NB4 (cell line): ENCODE measurements around the gene QSOX1.

ENCODE experiments used
- DNase-seq: peaks from one replicate; pipeline ENCODE4 v3.0.0; 2010; ENCODE audit warnings: low read depth
- H3K4me3 ChIP-seq: one replicate; pipeline ENCODE4 v1.5.1; 2011; ENCODE audit warnings: mild to moderate bottlenecking, low read depth, low read length, moderate library complexity
- MYC ChIP-seq: IDR thresholded peaks from 2 replicates; pipeline ENCODE4 v1.6.1; 2011; ENCODE audit warnings: low read depth, low read length
- POLR2A ChIP-seq: IDR thresholded peaks from 2 replicates; pipeline ENCODE4 v1.6.1; 2011; ENCODE audit warnings: mild to moderate bottlenecking; ENCODE audit not compliant: insufficient read length; ENCODE audit errors: extremely low read depth
- TF ChIP-seq, protein P1 (sequence below): IDR thresholded peaks from one replicate; pipeline ENCODE4 v1.5.1; 2012; ENCODE audit warnings: low read depth, low read length
- TF ChIP-seq, protein P2 (sequence below): IDR thresholded peaks from 2 replicates; pipeline ENCODE4 v1.6.1; 2011; ENCODE audit warnings: low read depth, low read length

Gene QSOX1

DNA sequence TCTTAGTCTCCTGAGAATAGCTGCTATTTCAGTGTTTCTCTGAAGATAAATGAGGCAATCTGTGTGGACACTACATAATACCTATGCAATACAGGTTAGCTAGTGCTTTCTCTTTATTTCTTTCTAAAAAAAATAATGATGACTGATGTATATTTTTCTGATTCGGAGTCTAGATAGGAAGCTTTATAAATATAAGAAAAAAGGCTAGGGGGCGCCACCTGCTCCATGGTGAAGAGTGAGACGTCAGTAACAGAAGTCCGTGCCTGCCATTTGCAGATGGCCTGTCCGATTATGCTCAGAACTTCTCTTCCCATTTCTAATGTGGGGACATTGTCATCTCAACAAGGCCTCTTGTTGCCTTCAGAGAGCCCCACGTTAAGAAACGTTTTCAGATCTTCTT, 26.4 kb downstream of the QSOX1 start:
- no peak overlapping the region for H3K4me3 ChIP-seq
- DNase-seq = peak; percentile 61
- TF ChIP-seq, protein P1, sequence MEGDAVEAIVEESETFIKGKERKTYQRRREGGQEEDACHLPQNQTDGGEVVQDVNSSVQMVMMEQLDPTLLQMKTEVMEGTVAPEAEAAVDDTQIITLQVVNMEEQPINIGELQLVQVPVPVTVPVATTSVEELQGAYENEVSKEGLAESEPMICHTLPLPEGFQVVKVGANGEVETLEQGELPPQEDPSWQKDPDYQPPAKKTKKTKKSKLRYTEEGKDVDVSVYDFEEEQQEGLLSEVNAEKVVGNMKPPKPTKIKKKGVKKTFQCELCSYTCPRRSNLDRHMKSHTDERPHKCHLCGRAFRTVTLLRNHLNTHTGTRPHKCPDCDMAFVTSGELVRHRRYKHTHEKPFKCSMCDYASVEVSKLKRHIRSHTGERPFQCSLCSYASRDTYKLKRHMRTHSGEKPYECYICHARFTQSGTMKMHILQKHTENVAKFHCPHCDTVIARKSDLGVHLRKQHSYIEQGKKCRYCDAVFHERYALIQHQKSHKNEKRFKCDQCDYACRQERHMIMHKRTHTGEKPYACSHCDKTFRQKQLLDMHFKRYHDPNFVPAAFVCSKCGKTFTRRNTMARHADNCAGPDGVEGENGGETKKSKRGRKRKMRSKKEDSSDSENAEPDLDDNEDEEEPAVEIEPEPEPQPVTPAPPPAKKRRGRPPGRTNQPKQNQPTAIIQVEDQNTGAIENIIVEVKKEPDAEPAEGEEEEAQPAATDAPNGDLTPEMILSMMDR = peak; percentile 25
- TF ChIP-seq POLR2A (no peak), MYC (no peak)

DNA sequence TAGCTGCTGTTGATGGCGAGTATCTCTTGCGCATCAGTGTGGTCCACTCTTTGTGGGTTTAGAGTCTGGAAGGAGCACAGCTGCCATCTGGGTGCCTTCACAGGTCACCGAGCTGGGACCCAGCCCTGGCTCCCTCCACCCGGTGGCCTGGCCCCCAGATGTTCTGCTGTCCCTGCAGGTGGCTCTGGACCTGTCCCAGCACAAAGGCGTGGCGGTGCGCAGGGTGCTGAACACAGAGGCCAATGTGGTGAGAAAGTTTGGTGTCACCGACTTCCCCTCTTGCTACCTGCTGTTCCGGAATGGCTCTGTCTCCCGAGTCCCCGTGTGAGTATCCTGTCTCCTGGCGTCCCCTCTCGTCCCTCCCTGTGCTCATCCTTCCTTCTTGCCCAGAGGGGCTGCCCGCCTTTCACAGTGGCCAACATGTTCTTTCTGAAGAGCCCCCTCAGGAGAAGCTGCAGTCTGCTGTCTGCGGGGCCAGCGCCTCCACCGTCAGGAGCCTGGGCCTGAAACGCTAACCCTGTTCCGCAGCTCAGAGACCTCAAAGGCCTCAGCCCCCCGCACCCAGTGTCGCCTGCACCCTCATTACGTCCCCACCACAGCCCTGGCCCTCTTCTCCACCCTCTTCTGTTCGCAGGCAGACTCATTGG, 27.4 kb downstream of the QSOX1 start:
- TF ChIP-seq, protein P1 = no peak
- TF ChIP-seq POLR2A (no peak), MYC (no peak)
- TF ChIP-seq, protein P2, sequence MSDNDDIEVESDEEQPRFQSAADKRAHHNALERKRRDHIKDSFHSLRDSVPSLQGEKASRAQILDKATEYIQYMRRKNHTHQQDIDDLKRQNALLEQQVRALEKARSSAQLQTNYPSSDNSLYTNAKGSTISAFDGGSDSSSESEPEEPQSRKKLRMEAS = no peak
- DNase-seq = no peak
- no peak overlapping the region for H3K4me3 ChIP-seq

DNA sequence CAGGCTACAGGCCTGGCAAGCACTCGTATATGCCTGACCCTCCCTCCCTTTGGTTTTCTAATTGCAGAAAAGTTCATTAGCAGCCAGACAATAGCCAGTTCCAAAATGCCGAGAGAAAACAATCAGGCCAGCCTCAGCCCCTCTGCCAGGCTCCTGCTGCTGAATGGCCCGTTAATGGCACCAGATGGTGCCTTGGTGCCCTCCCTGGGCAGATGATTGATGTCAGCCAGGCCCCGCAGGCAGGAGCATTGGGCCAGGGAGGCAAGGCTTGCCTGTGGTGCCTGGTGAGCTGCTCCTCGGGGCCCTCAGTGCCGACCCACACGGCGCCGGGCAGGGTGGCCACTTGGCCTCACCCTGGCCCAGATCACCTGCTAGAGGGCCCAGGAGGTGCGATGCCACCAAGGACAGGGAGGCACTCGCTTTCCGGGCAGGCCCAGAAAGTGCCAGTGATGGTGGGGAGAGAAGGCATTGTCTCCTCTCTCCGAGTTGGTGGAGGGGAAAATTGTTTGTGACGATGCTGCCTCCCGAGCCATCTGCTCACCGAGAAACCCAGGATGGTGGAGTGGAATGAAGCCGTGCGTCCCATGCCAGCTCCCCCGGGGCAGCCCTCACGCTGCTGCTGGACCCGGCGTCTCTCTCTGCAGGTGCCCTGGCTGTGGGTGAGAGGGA, 28.1 kb downstream of the QSOX1 start:
- H3K4me3 ChIP-seq = no peak overlapping the region
- TF ChIP-seq MYC (no peak), POLR2A (no peak)
- TF ChIP-seq, protein P1 = no peak
- TF ChIP-seq, protein P2 = no peak
- no peak for DNase-seq

DNA sequence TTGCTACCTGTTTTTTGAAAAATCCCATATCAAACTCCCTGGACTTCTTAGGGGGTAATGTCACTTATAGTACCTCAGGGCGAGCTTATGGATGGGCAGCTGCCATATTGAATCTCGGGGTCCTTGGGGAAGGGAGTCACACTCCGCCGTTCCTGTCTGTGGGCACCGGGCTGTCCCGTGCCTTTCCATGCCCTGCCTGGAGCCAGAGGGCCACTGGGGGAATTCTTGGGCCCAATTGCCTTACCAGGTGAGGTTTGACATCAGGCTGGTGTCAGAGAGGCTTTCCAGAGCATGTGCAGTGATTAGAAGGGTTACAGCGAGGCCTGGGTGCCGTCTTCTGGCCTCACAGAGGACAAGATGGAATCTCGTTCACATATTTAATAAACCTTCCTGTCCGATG, 28.8 kb downstream of the QSOX1 start:
- no peak for DNase-seq
- no peak overlapping the region for H3K4me3 ChIP-seq
- TF ChIP-seq, protein P2 = no peak
- no peak for TF ChIP-seq POLR2A
- TF ChIP-seq, protein P1 = no peak
- TF ChIP-seq MYC = no peak

DNA sequence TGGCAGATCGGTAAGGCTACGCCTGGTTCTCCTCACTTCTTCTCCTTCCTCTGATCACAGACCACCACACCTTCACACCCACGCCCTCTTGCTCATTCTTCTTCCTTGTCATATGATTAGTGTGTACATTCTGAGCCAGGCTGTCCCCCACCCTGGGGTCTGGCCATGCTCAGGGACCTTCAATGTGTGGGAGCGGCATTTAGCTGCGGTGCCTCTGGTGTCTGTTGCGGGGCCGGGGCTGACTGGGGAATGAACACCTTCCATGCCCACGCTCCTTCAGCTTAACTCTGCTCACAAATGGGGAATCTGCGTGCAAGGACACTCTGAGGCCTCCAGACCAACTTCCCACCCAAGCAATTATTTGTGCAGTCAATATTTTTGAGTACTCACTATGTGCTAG, 29.4 kb downstream of the QSOX1 start:
- H3K4me3 ChIP-seq = no peak overlapping the region
- TF ChIP-seq, protein P2 = no peak
- no peak for TF ChIP-seq MYC
- TF ChIP-seq, protein P1 = no peak
- TF ChIP-seq POLR2A = no peak
- no peak for DNase-seq
